Ascending aorta (tissue), 2 donors: ENCODE measurements around the gene CYP2S1. TPM values are rescaled to one million over a fixed set of nuclear protein-coding genes. Genes with fewer than 3 reads are reported as not detected.

Experiments
- DNase-seq, 2 donors: peaks; one replicate each; pipeline ENCODE4 v3.0.0-alpha.2; 2019; ENCODE audit warnings: low spot score in 2 of 2
- H3K27ac ChIP-seq, 2 donors: fragments of 200-600 bp; sonication (generic); one replicate each; pipeline ENCODE4 v1.5.1; 2016 to 2017; ENCODE audit warnings: mild to moderate bottlenecking in 1 of 2
- H3K27me3 ChIP-seq: fragments of 200-600 bp; sonication (generic); one replicate; pipeline ENCODE4 v1.5.1; 2017
- H3K36me3 ChIP-seq, 2 donors: fragments of 200-600 bp; sonication (generic); one replicate each; pipeline ENCODE4 v1.5.1; 2016
- H3K4me1 ChIP-seq, 2 donors: fragments of 200-600 bp; sonication (generic); one replicate each; pipeline ENCODE4 v1.5.1; 2016 to 2017; ENCODE audit warnings: mild to moderate bottlenecking in 1 of 2
- H3K4me3 ChIP-seq, 2 donors: fragments of 200-600 bp; sonication (generic); one replicate each; pipeline ENCODE4 v1.5.1; 2016 to 2017; ENCODE audit warnings: mild to moderate bottlenecking in 1 of 2
- H3K9me3 ChIP-seq, 2 donors: fragments of 200-600 bp; sonication (generic); one replicate each; pipeline ENCODE4 v1.5.1; 2016
- intact Hi-C: fragments of 100-400 bp; cut with DNase I; formaldehyde crosslinking; loops from one replicate; pipeline ENCODE4 v1.15.1; 2023
- total RNA-seq: library from RNA; depleted of rRNA; stranded (reverse); fragments of >200 nt; gene quantifications from one replicate; pipeline ENCODE4 v1.1.0, GENCODE V29; 2016
- TF ChIP-seq, protein P1 (sequence below), 3 experiments: fragments of 200-600 bp in 2 of 3; fragments of 450-650 bp in 1 of 3; sonication (generic) in 2 of 3; IDR thresholded peaks; one replicate each; pipeline ENCODE4 v1.5.1; 2016 to 2019; ENCODE audit warnings: antibody characterized with exemption in 3 of 3, mild to moderate bottlenecking in 1 of 3, moderate library complexity in 1 of 3

Gene CYP2S1
- total RNA-seq, 1 donor from 2014 or later, result not detected

DNA sequence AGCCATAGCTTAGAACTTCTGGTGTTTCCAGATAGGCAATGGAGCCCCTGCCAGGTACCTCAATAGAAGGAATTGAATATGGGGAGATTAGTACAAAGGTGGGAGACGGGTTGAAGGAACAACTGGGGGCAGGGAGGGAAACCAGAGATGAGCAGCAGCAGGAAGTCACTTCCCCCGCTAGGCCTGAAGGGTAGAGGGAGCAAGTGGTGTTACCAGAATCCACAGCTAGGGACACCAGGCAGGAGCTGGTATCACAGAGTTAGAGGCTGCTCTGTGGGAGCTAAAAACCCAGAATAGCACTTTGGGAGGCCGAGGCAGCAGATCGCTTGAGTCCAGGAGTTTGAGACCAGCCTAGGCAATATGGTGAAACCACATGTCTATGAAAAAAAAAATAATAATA, 55.9 kb downstream of the CYP2S1 start:
- DNase-seq, result no peak
- no peaks in the 10 kb centered on the region for H3K4me1 ChIP-seq
- H3K9me3 ChIP-seq, result no peaks in the 10 kb centered on the region
- no peaks in the 10 kb centered on the region for H3K27me3 ChIP-seq
- intact Hi-C loops, result no loop called here
- peaks cover 92 to 96% of the 10 kb centered on the region in 2 donors for H3K36me3 ChIP-seq
- H3K4me3 ChIP-seq, result no peak overlapping the region
- TF ChIP-seq, protein P1, sequence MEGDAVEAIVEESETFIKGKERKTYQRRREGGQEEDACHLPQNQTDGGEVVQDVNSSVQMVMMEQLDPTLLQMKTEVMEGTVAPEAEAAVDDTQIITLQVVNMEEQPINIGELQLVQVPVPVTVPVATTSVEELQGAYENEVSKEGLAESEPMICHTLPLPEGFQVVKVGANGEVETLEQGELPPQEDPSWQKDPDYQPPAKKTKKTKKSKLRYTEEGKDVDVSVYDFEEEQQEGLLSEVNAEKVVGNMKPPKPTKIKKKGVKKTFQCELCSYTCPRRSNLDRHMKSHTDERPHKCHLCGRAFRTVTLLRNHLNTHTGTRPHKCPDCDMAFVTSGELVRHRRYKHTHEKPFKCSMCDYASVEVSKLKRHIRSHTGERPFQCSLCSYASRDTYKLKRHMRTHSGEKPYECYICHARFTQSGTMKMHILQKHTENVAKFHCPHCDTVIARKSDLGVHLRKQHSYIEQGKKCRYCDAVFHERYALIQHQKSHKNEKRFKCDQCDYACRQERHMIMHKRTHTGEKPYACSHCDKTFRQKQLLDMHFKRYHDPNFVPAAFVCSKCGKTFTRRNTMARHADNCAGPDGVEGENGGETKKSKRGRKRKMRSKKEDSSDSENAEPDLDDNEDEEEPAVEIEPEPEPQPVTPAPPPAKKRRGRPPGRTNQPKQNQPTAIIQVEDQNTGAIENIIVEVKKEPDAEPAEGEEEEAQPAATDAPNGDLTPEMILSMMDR (IDR thresholded peaks at IDR 0.05), result no peak
- no peak overlapping the region for H3K27ac ChIP-seq

DNA sequence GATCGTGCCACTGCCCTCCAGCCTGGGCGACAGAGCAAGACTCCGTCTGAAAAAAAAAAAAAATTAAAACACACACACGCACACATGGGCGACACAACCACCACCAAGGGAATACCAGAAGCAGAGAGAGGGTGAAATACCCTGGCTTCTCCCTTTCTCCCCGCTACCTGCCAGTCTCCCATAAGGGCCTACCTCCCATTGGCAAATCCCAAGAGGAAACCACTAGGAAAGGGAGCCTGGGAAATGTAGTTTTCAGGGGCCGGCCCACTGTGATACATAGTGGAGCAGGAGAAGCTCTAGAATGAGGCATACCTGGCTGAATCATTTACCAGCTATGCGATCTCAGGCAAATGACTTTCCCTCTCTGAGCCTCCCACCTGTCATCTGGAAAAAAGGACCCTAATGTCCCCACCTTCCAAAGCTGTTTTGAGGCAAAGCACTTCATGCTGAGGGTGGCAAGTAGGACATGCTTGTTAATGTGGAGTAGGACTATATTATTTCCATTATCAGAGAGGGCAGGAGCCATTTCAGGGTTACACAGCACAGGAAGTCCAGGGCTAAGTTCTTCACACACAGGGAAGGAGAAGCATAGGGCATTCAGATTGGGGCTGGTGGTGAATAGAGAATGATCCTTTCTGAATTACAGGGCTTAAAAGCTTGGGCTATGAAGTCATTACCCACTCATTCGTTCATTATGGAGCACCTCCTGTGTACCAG, 56.8 kb downstream of the CYP2S1 start:
- H3K4me3 ChIP-seq, result no peak overlapping the region
- no peaks in the 10 kb centered on the region for H3K9me3 ChIP-seq
- intact Hi-C loops, result no loop called here
- TF ChIP-seq, protein P1 (IDR thresholded peaks at IDR 0.05), result no peak
- H3K4me1 ChIP-seq, result no peaks in the 10 kb centered on the region
- peaks cover 92 to 94% of the 10 kb centered on the region in 2 donors for H3K36me3 ChIP-seq
- H3K27me3 ChIP-seq, result no peaks in the 10 kb centered on the region
- no peak overlapping the region for H3K27ac ChIP-seq
- no peak for DNase-seq

DNA sequence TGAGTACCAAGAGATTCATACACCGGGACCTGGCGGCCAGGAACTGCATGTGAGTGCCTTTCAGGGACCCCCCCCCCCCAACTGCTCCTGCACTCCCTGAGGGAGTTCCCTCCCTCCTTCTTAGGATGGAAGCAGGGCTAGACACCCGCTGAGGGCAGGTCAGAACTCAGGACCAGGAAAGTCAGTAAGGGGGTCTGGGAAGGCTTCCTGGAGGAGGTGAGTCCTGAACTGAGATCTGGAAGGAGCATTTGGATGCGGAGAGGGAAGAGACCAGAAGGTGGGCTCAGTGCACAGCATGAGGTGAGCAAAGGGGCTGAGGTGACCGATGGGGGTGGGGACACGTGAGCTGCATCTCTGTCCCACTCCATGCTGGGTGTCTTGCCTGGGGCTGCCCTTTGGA, 60.6 kb downstream of the CYP2S1 start:
- no peaks in the 10 kb centered on the region for H3K27me3 ChIP-seq
- no peak overlapping the region for H3K4me3 ChIP-seq
- DNase-seq, result no peak
- H3K9me3 ChIP-seq, result no peaks in the 10 kb centered on the region
- H3K4me1 ChIP-seq, result no peaks in the 10 kb centered on the region
- peaks cover 88 to 94% of the 10 kb centered on the region in 2 donors for H3K36me3 ChIP-seq
- intact Hi-C loops, result no loop called here
- H3K27ac ChIP-seq, result no peak overlapping the region
- TF ChIP-seq, protein P1 (IDR thresholded peaks at IDR 0.05), result no peak

DNA sequence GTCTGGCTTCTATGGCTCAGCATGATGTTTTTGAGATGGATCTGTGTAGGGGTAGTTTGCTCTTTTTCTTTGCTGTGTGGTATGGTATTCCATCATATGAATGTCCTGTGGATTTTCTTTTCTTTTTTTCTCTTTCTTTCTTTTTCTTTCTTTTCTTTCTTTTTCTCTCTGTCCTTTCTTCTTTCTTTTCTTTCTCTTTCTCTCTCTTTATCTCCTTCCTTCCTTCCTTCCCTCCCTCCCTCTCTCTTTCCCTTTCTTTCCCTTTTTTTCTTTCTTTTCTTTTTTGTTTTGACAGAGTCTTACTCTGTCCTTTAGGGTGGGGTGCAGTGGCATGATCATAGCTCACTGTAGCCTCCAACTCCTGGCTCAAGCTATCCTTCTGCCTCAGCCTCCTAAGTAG, 62.2 kb downstream of the CYP2S1 start:
- TF ChIP-seq, protein P1 (IDR thresholded peaks at IDR 0.05), result no peak
- H3K9me3 ChIP-seq, result no peaks in the 10 kb centered on the region
- DNase-seq, result no peak
- peaks cover 83 to 93% of the 10 kb centered on the region in 2 donors for H3K36me3 ChIP-seq
- H3K4me3 ChIP-seq, result no peak overlapping the region
- no peaks in the 10 kb centered on the region for H3K4me1 ChIP-seq
- H3K27ac ChIP-seq, result no peak overlapping the region
- H3K27me3 ChIP-seq, result no peaks in the 10 kb centered on the region
- intact Hi-C loops, result no loop called here

Other genes starting within 250 kb of the CYP2S1 start
- gene CYP2B6, start 201.9 kb upstream of the CYP2S1 start, total RNA-seq, result not detected
- not detected for gene CYP2A13, start 104.8 kb upstream of the CYP2S1 start, total RNA-seq
- not detected for gene CYP2F1, start 78.8 kb upstream of the CYP2S1 start, total RNA-seq
- gene AXL, start 26.0 kb downstream of the CYP2S1 start, total RNA-seq, result 122 TPM
- gene HNRNPUL1, start 71.2 kb downstream of the CYP2S1 start, total RNA-seq, result 81.1 TPM
- gene CCDC97, start 117.0 kb downstream of the CYP2S1 start, total RNA-seq, result 18.4 TPM
- 103 TPM for gene TGFB1, start 160.7 kb downstream of the CYP2S1 start, total RNA-seq
- gene B9D2, start 170.9 kb downstream of the CYP2S1 start, total RNA-seq, result 17.5 TPM
- gene TMEM91, start 183.3 kb downstream of the CYP2S1 start, total RNA-seq, result 14.2 TPM
- gene EXOSC5, start 204.1 kb downstream of the CYP2S1 start, total RNA-seq, result 30.3 TPM
- 28.5 TPM for gene BCKDHA, start 204.6 kb downstream of the CYP2S1 start, total RNA-seq
- 3.7 TPM for gene B3GNT8, start 234.2 kb downstream of the CYP2S1 start, total RNA-seq
- 21.2 TPM for gene DMAC2, start 246.7 kb downstream of the CYP2S1 start, total RNA-seq
- gene ERICH4, start 249.9 kb downstream of the CYP2S1 start, total RNA-seq, result not detected